ENCODE results near the gene CPNE6. TPM values are rescaled to one million over a fixed set of nuclear protein-coding genes. Genes with fewer than 3 reads are reported as not detected.
"Not testable (repeated sequence)": the region's sequence is repeated elsewhere in the genome, so short reads cannot be mapped to it uniquely, and the experiment has no call there.

CPNE6 gene
- total RNA-seq = not detected in 2 replicates

GRCh38 chr14:24071144-24071697 lies at the start of gene CPNE6:
CPNE6 (plus strand) TSS chr14:24071562; CDS start chr14:24072937, 1,375 bp downstream.
- TF ChIP-seq CTCF (IDR thresholded peaks at IDR 0.05; ENCODE audit: insufficient read depth, low read length, poor library complexity, severe bottlenecking) = no peak
- H3K36me3 ChIP-seq (ENCODE audit: control insufficient read depth, insufficient read depth, low read length) = no peaks in the 10 kb centered on the region
- peaks cover 38% of the 10 kb centered on the region for H3K27me3 ChIP-seq (ENCODE audit: control insufficient read depth, insufficient read depth, low read length)
- no peak within 1 kb of the TSS for H3K4me3 ChIP-seq (ENCODE audit: low read depth, low read length)
- no peak for DNase-seq (ENCODE audit: low read depth)

DNA sequence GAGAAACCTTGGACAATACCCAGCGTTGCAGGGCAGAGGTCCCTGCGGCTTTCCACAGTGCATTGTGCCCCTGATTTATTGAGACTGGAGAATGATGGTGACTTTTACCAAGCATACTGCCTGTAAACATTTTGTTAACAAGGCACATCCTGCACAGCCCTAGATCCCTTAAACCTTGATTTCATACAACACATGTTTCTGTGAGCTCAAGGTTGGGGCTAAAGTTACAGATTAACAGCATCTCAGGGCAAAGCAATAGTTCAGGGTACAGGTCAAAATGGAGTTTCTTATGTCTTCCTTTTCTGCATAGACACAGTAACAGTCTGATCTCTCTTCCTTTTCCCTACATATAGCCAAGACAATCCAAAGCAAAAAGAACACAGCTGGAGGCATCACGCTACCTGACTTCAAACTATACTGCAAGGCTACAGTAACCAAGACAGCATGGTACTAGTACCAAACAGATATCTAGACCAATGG lies 46.4 kb upstream of the CPNE6 start:
- not testable (repeated sequence) for DNase-seq (ENCODE audit: low read depth)

DNA sequence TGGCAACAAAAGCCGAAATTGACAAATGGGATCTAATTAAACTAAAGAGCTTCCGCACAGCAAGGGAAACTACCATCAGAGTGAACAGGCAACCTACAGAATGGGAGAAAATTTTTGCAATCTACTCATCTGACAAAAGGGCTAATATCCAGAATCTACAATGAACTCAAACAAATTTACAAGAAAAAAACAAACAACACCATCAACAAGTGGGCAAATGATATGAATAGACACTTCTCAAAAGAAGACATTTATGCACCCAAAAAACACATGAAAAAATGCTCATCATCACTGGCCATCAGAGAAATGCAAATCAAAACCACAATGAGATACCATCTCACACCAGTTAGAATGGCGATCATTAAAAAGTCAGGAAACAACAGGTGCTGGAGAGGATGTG lies 41.7 kb upstream of the CPNE6 start:
- DNase-seq (ENCODE audit: low read depth); H3K4me3 ChIP-seq (ENCODE audit: low read depth, low read length); H3K27me3 ChIP-seq (ENCODE audit: control insufficient read depth, insufficient read depth, low read length); H3K36me3 ChIP-seq (ENCODE audit: control insufficient read depth, insufficient read depth, low read length): not testable (repeated sequence)

More for the DNA sequence above, 46.4 kb upstream of the CPNE6 start:
- H3K36me3 ChIP-seq (ENCODE audit: control insufficient read depth, insufficient read depth, low read length); H3K4me3 ChIP-seq (ENCODE audit: low read depth, low read length); H3K27me3 ChIP-seq (ENCODE audit: control insufficient read depth, insufficient read depth, low read length): not testable (repeated sequence)

DNA sequence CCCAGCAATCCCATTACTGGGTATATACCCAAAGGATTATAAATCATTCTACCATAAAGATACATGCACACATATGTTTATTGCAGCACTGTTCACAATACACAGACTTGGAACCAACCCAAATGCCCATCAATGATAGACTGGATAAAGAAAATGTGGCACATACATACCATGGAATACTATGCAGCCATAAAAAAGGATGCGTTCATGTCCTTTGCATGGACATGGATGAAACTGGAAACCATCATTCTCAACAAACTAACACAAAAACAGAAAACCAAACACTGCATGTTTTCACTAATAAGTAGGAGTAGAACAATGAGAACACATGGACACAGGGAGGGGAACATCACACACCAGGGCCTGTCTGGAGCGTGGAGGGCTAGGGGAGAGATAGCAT lies 40.0 kb upstream of the CPNE6 start:
- H3K4me3 ChIP-seq (ENCODE audit: low read depth, low read length); H3K36me3 ChIP-seq (ENCODE audit: control insufficient read depth, insufficient read depth, low read length); H3K27me3 ChIP-seq (ENCODE audit: control insufficient read depth, insufficient read depth, low read length); DNase-seq (ENCODE audit: low read depth): not testable (repeated sequence)

DNA sequence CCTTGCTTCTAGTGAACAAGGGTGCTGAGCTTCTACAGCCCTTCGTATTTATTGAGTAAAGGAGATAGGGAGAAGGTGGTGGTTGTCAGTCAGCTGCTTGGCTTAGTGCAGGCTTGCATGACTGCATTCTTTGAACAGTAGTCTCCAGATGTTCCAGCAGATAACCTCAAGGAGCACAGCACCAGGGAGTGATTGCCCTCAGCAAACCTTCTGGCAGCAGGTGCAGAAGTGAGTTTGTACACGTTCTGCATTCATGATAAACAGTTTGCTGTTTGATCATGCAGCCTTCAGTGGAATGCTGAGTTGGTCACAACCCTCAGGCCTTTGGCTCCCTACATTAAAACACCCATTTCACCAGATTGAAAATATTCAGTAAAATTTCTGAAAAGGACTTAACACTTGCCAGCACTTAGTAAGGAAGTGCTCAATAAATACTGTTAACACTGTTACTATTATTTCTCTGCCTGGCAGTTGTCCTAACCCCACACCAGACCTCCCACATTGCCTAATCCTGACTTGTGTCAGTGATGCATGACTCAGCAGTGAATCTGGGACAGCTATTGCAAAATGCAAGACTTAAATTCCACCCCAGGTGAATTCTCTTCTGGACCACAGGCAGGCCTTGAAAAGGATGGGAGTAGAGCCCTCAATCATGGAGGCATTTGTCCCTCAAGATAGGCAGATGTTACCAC lies 38.5 kb upstream of the CPNE6 start:
- Histone ChIP-seq H3K36me3 (ENCODE audit: control insufficient read depth, insufficient read depth, low read length) (no peaks in the 10 kb centered on the region), H3K4me3 (ENCODE audit: low read depth, low read length) (no peak overlapping the region), H3K27me3 (ENCODE audit: control insufficient read depth, insufficient read depth, low read length) (no peaks in the 10 kb centered on the region)
- no peak for TF ChIP-seq CTCF (IDR thresholded peaks at IDR 0.05; ENCODE audit: insufficient read depth, low read length, poor library complexity, severe bottlenecking)
- no peak for DNase-seq (ENCODE audit: low read depth)

- H3K36me3 ChIP-seq (ENCODE audit: control insufficient read depth, insufficient read depth, low read length); DNase-seq (ENCODE audit: low read depth); H3K27me3 ChIP-seq (ENCODE audit: control insufficient read depth, insufficient read depth, low read length): not testable (repeated sequence)
- peak overlapping the region; percentile 45 for H3K4me3 ChIP-seq (ENCODE audit: low read depth, low read length)
Measured at GRCh38 chr14:24035769-24036168, 35.6 kb upstream of the CPNE6 start.

GRCh38 chr14:24036169-24036962 lies 35.0 kb upstream of the CPNE6 start:
- TF ChIP-seq CTCF (IDR thresholded peaks at IDR 0.05; ENCODE audit: insufficient read depth, low read length, poor library complexity, severe bottlenecking) = peak; percentile 86
- DNase-seq (ENCODE audit: low read depth) = no peak
- peak overlapping the region; percentile 45 for H3K4me3 ChIP-seq (ENCODE audit: low read depth, low read length)
- H3K27me3 ChIP-seq (ENCODE audit: control insufficient read depth, insufficient read depth, low read length) = no peaks in the 10 kb centered on the region
- H3K36me3 ChIP-seq (ENCODE audit: control insufficient read depth, insufficient read depth, low read length) = no peaks in the 10 kb centered on the region

- H3K4me3 ChIP-seq (ENCODE audit: low read depth, low read length) = peak overlapping the region; percentile 45
- H3K36me3 ChIP-seq (ENCODE audit: control insufficient read depth, insufficient read depth, low read length); DNase-seq (ENCODE audit: low read depth); H3K27me3 ChIP-seq (ENCODE audit: control insufficient read depth, insufficient read depth, low read length): not testable (repeated sequence)
Measured at GRCh38 chr14:24036963-24037657, 34.3 kb upstream of the CPNE6 start.

All from kidney epithelial cell (primary cell).